GM18511 (cell line): ENCODE data around the gene LPAR3.
"Not testable (repeated sequence)": the region's sequence is repeated elsewhere in the genome, so short reads cannot be mapped to it uniquely, and the experiment has no call there.

Source experiments
- ATAC-seq: cut with Tn5 transposase; IDR thresholded peaks from one replicate; pipeline ENCODE4 v1.9.1; 2021; ENCODE audit warnings: mild to moderate bottlenecking, moderate library complexity; ENCODE audit not compliant: unreplicated experiment

Gene LPAR3

GRCh38 chr1:84907095-84907827 is 14.3 kb upstream of the LPAR3 start:
- ATAC-seq: no peak

- ATAC-seq: not testable (repeated sequence)
Measured at GRCh38 chr1:84902727-84903126, 9.7 kb upstream of the LPAR3 start.

GRCh38 chr1:84899969-84900368 is 7.0 kb upstream of the LPAR3 start:
- no peak for ATAC-seq

GRCh38 chr1:84896279-84896678 is 3.3 kb upstream of the LPAR3 start:
- ATAC-seq: no peak

- ATAC-seq: no peak
Measured at GRCh38 chr1:84890566-84890965, 2.4 kb downstream of the LPAR3 start.

GRCh38 chr1:84889437-84889836 is 3.6 kb downstream of the LPAR3 start:
- ATAC-seq: no peak

GRCh38 chr1:84888753-84889152 is 4.3 kb downstream of the LPAR3 start:
- no peak for ATAC-seq

- ATAC-seq: no peak
Measured at GRCh38 chr1:84887261-84887934, 5.6 kb downstream of the LPAR3 start.

- no peak for ATAC-seq
Measured at GRCh38 chr1:84885469-84885868, 7.5 kb downstream of the LPAR3 start.

GRCh38 chr1:84884671-84885389 is 8.2 kb downstream of the LPAR3 start:
- ATAC-seq: no peak

- no peak for ATAC-seq
Measured at GRCh38 chr1:84883286-84883685, 9.7 kb downstream of the LPAR3 start.

- no peak for ATAC-seq
Measured at GRCh38 chr1:84877592-84877991, 15.4 kb downstream of the LPAR3 start.

GRCh38 chr1:84876353-84876752 is 16.7 kb downstream of the LPAR3 start:
- no peak for ATAC-seq

GRCh38 chr1:84873366-84873765 is 19.6 kb downstream of the LPAR3 start:
- no peak for ATAC-seq

- ATAC-seq: no peak
Measured at GRCh38 chr1:84872696-84873355, 20.2 kb downstream of the LPAR3 start.

- ATAC-seq: no peak
Measured at GRCh38 chr1:84871181-84871580, 21.8 kb downstream of the LPAR3 start.

GRCh38 chr1:84870591-84870990 is 22.4 kb downstream of the LPAR3 start:
- ATAC-seq: no peak

- ATAC-seq: no peak
Measured at GRCh38 chr1:84869720-84870119, 23.3 kb downstream of the LPAR3 start.

- peak; percentile 94 for ATAC-seq
Measured at GRCh38 chr1:84862810-84863251, 30.2 kb downstream of the LPAR3 start.

- no peak for ATAC-seq
Measured at GRCh38 chr1:84861988-84862644, 30.9 kb downstream of the LPAR3 start.

- ATAC-seq: no peak
Measured at GRCh38 chr1:84861516-84861915, 31.5 kb downstream of the LPAR3 start.
